NCI-H2227 treated with DMSO at 0.1 percent for 48 hours (cell line): Measurements from ENCODE around the gene EDDM3A.

Experiments
- DNase-seq: peaks from one replicate; lab custom pipeline; 2025; lab: John Stamatoyannopoulos, UW

Gene EDDM3A

DNA sequence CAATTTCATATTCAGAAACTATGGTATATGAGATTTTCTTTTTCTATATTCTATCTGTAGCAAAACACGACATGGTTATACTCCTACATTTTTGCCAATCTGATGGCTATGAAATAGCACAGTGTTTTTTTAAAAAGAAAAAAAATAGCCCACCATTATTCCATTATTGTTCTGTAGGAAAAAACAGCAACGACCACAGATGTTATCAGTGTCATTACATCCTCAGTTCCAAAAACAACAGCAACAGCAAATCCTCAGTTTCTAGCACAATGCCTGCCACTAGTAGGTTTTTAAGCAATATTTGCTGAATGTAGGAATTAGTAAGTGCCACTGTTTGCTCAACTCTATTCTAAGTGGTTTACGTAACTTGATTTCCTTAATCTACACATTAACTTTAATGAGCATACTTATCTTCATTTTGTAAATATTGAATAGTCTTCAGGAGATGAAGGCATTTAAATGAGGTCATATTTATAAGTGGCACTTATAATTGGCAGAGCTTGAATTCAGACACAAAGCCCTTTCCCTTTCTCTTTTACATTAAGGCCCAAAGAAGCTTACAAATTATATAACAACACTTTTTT, 43.6 kb downstream of the EDDM3A start:
- DNase-seq, result no peak

DNA sequence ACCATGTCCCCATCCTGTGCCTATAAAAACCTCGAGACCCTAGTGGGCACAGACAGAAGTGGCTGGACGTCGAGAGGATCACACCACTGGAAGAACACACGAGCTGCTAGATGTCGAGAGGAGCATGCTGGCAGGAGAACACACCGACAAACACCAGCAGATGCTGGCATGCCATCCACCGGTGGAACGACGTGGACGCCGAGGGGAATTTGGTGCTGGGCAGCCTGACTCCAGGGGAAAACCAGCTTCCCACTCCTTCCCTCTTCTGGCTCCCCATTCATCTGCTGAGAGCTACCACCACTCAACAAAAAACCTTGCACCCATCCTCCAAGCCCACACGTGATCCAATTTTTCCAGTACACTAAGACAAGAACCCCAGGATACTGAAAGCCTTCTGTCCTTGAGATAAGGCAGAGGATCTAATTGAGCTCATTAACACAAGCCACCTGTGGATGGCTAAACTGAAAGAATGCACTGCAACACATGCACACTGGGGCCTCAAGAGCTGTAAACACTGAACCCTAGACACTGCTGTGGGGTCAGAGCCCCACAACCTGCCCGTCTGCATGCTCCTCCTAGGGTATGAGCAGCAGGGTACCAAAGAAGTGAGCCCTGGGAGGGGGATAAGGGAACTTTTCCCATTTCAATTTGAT, 44.9 kb downstream of the EDDM3A start:
- no peak for DNase-seq

DNA sequence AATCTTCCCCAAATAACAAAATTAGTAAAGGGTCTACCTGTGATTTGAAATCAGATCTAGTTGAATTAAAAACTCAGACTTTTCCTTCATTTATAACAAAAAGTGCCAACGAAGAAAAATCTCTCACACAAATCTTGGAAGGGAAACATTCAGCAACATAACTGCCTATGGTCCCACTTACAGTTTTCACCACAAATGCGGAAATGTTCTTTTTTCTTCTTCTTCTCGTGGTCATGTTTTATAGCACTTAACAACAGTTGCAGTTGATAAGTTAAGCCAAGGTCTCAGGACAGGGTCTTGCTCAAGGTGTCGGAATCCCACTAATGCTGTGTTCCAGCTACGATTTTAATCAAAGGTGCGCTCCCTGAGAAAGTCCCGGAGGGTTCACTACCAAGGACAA, 45.5 kb downstream of the EDDM3A start:
- no peak for DNase-seq

DNA sequence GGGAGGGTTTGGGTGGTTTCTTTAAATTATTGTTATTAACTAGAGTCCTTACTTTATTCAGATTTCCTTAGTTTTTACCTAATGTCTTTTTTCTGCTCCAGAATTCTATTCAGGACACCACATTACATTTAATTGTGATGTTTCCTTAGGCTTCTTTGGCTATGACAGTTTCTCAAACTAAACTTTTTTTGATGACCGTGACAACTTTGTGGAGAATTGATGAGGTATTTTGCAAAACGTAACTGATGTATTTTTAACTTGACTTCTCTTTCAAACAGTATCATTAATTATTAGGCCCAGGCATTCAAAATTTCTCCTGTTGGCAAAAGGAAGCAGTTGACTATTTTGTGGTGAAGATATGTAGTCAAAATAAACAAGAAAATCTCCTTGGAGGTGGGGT, 45.9 kb downstream of the EDDM3A start:
- no peak for DNase-seq

DNA sequence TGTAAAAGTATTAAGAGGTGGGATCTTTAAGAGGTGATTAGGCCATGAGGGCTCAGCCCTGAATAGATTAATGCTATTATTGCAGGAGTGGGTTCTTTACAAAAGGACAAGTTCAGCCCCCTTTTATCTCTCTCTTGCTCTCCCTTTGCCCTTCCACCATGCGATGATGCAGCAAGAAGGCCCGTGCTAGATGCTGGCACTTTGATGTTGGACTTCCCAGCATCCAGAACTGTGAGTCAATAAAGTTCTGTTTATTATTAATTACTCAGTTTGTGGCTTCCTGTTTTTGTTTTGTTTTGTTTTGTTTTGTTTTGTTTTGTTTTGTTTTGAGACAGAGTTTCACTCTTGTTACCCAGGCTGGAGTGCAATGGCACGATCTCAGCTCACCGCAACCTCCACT, 46.9 kb downstream of the EDDM3A start:
- DNase-seq, result no peak

DNA sequence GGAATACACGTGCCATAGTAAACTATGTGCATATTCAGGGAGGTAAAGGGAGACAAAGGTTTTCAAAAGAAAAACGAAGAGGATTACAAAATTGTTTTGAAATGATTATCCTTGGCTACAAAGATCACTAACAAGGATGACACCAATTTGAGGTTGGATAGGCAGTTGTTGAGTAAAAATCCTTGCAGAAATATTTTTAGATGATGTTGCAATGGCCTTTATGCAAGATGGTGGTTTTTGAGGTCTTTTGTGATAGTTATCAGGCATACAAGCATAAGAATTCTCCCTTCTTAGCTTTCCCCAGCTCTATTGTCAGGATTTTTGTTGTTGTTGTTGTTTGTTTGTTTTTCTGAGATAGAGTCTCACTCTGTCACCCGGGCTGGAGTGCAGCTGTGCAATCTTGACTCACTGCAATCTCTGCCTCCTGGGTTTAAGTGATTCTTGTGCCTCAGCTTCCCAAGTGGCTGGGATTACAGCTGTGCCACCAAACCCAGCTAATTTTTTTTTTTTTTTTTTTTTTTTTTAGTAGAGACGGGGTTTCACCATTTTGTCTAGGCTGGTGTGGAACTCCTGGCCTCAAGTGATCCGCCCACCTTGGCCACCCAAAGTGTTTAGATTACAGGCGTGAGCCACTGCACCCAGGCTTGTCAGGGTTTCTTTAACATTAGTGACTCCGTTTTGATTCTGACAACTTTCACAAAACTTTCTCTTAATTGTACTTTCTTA, 49.1 kb downstream of the EDDM3A start:
- no peak for DNase-seq

DNA sequence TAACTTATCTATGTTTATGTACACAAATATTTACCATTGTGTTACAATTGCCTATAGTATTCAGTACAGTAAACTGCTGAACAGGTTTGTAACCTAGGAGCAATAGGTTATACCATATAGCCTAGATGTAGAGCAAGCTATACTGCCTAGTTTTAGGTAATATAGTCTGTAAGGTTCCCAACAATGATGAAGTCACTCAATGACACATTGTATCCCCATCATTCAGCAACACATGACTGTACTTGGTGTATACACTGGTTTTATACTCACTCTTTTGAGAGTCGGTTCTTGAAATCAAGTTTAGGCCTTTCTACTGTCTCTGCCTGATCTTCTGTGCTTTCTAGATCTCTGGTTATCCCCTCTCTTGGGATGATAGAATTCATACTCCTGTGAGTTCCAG, 51.5 kb downstream of the EDDM3A start:
- no peak for DNase-seq
